ENCODE data around the gene SMYD1.
A peak's percentile ranks its signal among the peaks of the same experiment; 100 is the strongest.

Gene SMYD1

GRCh38 chr2:88060907-88061275 lies 6.7 kb upstream of the SMYD1 start:
- no peak overlapping the region for H2BK5ac ChIP-seq (ENCODE audit: low read depth, low read length, poor library complexity)
- no peak overlapping the region for H2BK12ac ChIP-seq (ENCODE audit: low read length)
- no peaks in the 10 kb centered on the region for H3K79me2 ChIP-seq (ENCODE audit: control insufficient read depth, insufficient read depth, low read length, poor library complexity)
- H2BK120ac ChIP-seq (ENCODE audit: insufficient read depth, low read length, poor library complexity), result no peak overlapping the region
- no peaks in the 10 kb centered on the region for H3K27me3 ChIP-seq (ENCODE audit: insufficient read depth, low read length)
- H3K4ac ChIP-seq (ENCODE audit: low read depth, low read length), result no peak overlapping the region
- no peaks in the 10 kb centered on the region for H3K36me3 ChIP-seq (ENCODE audit: control insufficient read depth in 1 of 2, insufficient read depth in 2 of 2, low read length in 2 of 2)
- no peak overlapping the region for H3K27ac ChIP-seq (ENCODE audit: low read depth, low read length)
- DNase-seq, result no peak
- no peak overlapping the region for H2AK5ac ChIP-seq (ENCODE audit: low read length)
- no peak overlapping the region for H3K18ac ChIP-seq (ENCODE audit: low read length)
- H3K4me1 ChIP-seq (ENCODE audit: control insufficient read depth in 1 of 2, insufficient read depth in 2 of 2, low read length in 2 of 2), result peaks cover 2 to 5% of the 10 kb centered on the region in 2 experiments
- H3K79me1 ChIP-seq (ENCODE audit: low read length), result no peaks in the 10 kb centered on the region
- H3K4me2 ChIP-seq (ENCODE audit: low read length), result no peak overlapping the region
- no peak overlapping the region for H4K12ac ChIP-seq (ENCODE audit: low read depth, low read length)
- WGBS (ENCODE audit: extremely low coverage, insufficient coverage, insufficient read length), result no CpG with 5 or more reads among the region's 2 CpGs
- no peak overlapping the region for H4K91ac ChIP-seq (ENCODE audit: low read depth, low read length)
- H4K8ac ChIP-seq (ENCODE audit: low read depth, low read length), result no peak overlapping the region
- no peak overlapping the region for H3K4me3 ChIP-seq (ENCODE audit: low read depth, low read length)
- no peaks in the 10 kb centered on the region for H3K9me3 ChIP-seq (ENCODE audit: insufficient read depth, low read depth, low read length)
- H3K14ac ChIP-seq (ENCODE audit: low read length), result no peak overlapping the region
- no peak overlapping the region for H3K9ac ChIP-seq (ENCODE audit: low read length)
- H3K23ac ChIP-seq (ENCODE audit: low read length), result no peak overlapping the region
- H2AFZ ChIP-seq (ENCODE audit: insufficient read depth, low read length, poor library complexity), result no peak overlapping the region

GRCh38 chr2:88061295-88061694 lies 6.3 kb upstream of the SMYD1 start:
- Histone ChIP-seq H3K9me3 (ENCODE audit: insufficient read depth, low read depth, low read length) (no peaks in the 10 kb centered on the region), H3K9ac (ENCODE audit: low read length) (no peak overlapping the region), H3K18ac (ENCODE audit: low read length) (no peak overlapping the region), H3K79me1 (ENCODE audit: low read length) (no peaks in the 10 kb centered on the region), H4K91ac (ENCODE audit: low read depth, low read length) (no peak overlapping the region), H2BK120ac (ENCODE audit: insufficient read depth, low read length, poor library complexity) (no peak overlapping the region), H3K14ac (ENCODE audit: low read length) (no peak overlapping the region), H2AFZ (ENCODE audit: insufficient read depth, low read length, poor library complexity) (no peak overlapping the region), H3K23ac (ENCODE audit: low read length) (no peak overlapping the region), H3K4me2 (ENCODE audit: low read length) (no peak overlapping the region), H3K27me3 (ENCODE audit: insufficient read depth, low read length) (no peaks in the 10 kb centered on the region), H3K36me3 (ENCODE audit: control insufficient read depth in 1 of 2, insufficient read depth in 2 of 2, low read length in 2 of 2) (no peaks in the 10 kb centered on the region), H2BK12ac (ENCODE audit: low read length) (no peak overlapping the region), H3K27ac (ENCODE audit: low read depth, low read length) (no peak overlapping the region), H2AK5ac (ENCODE audit: low read length) (no peak overlapping the region), H4K12ac (ENCODE audit: low read depth, low read length) (no peak overlapping the region), H3K4me3 (ENCODE audit: low read depth, low read length) (no peak overlapping the region), H3K79me2 (ENCODE audit: control insufficient read depth, insufficient read depth, low read length, poor library complexity) (no peaks in the 10 kb centered on the region), H3K4me1 (ENCODE audit: control insufficient read depth in 1 of 2, insufficient read depth in 2 of 2, low read length in 2 of 2) (peaks cover 0 to 1% of the 10 kb centered on the region in 2 experiments), H4K8ac (ENCODE audit: low read depth, low read length) (no peak overlapping the region), H2BK5ac (ENCODE audit: low read depth, low read length, poor library complexity) (no peak overlapping the region), H3K4ac (ENCODE audit: low read depth, low read length) (no peak overlapping the region)
- WGBS (ENCODE audit: extremely low coverage, insufficient coverage, insufficient read length), result no CpG with 5 or more reads among the region's 3 CpGs
- no peak for DNase-seq

- peak overlapping the region; percentile 73 for H3K27ac ChIP-seq (ENCODE audit: low read depth, low read length)
- no peaks in the 10 kb centered on the region for H3K27me3 ChIP-seq (ENCODE audit: insufficient read depth, low read length)
- H3K9me3 ChIP-seq (ENCODE audit: insufficient read depth, low read depth, low read length), result no peaks in the 10 kb centered on the region
- H3K18ac ChIP-seq (ENCODE audit: low read length), result no peak overlapping the region
- DNase-seq, result peak; percentile 46 to 68
- H3K36me3 ChIP-seq (ENCODE audit: control insufficient read depth in 1 of 2, insufficient read depth in 2 of 2, low read length in 2 of 2), result no peaks in the 10 kb centered on the region
- no peak overlapping the region for H2BK12ac ChIP-seq (ENCODE audit: low read length)
- H3K4ac ChIP-seq (ENCODE audit: low read depth, low read length), result no peak overlapping the region
- WGBS (ENCODE audit: extremely low coverage, insufficient coverage, insufficient read length), result no CpG with 5 or more reads among the region's 4 CpGs
- no peak overlapping the region for H3K4me3 ChIP-seq (ENCODE audit: low read depth, low read length)
- no peak overlapping the region for H3K9ac ChIP-seq (ENCODE audit: low read length)
- H2AK5ac ChIP-seq (ENCODE audit: low read length), result no peak overlapping the region
- H2BK5ac ChIP-seq (ENCODE audit: low read depth, low read length, poor library complexity), result no peak overlapping the region
- peaks cover 5 to 15% of the 10 kb centered on the region in 2 experiments for H3K4me1 ChIP-seq (ENCODE audit: control insufficient read depth in 1 of 2, insufficient read depth in 2 of 2, low read length in 2 of 2)
- peak overlapping the region; percentile 51 for H3K4me2 ChIP-seq (ENCODE audit: low read length)
- no peak overlapping the region for H4K12ac ChIP-seq (ENCODE audit: low read depth, low read length)
- no peak overlapping the region for H3K14ac ChIP-seq (ENCODE audit: low read length)
- H4K91ac ChIP-seq (ENCODE audit: low read depth, low read length), result no peak overlapping the region
- H3K23ac ChIP-seq (ENCODE audit: low read length), result no peak overlapping the region
- no peak overlapping the region for H2AFZ ChIP-seq (ENCODE audit: insufficient read depth, low read length, poor library complexity)
- H3K79me1 ChIP-seq (ENCODE audit: low read length), result peaks cover 8% of the 10 kb centered on the region
- no peak overlapping the region for H2BK120ac ChIP-seq (ENCODE audit: insufficient read depth, low read length, poor library complexity)
- H3K79me2 ChIP-seq (ENCODE audit: control insufficient read depth, insufficient read depth, low read length, poor library complexity), result no peaks in the 10 kb centered on the region
- H4K8ac ChIP-seq (ENCODE audit: low read depth, low read length), result no peak overlapping the region
These were observed 1.1 kb upstream of the SMYD1 start for GRCh38 chr2:88066543-88066942.

- no peak overlapping the region for H3K23ac ChIP-seq (ENCODE audit: low read length)
- H3K14ac ChIP-seq (ENCODE audit: low read length), result peak overlapping the region; percentile 30
- H3K79me1 ChIP-seq (ENCODE audit: low read length), result peaks cover 8% of the 10 kb centered on the region
- peak overlapping the region; percentile 49 for H3K4me2 ChIP-seq (ENCODE audit: low read length)
- no peak overlapping the region for H2BK12ac ChIP-seq (ENCODE audit: low read length)
- peaks cover 5 to 15% of the 10 kb centered on the region in 2 experiments for H3K4me1 ChIP-seq (ENCODE audit: control insufficient read depth in 1 of 2, insufficient read depth in 2 of 2, low read length in 2 of 2)
- peak overlapping the region; percentile 11 for H2BK5ac ChIP-seq (ENCODE audit: low read depth, low read length, poor library complexity)
- peak overlapping the region; percentile 30 for H3K27ac ChIP-seq (ENCODE audit: low read depth, low read length)
- DNase-seq, result no peak
- no peak overlapping the region for H3K9ac ChIP-seq (ENCODE audit: low read length)
- no peak overlapping the region for H4K12ac ChIP-seq (ENCODE audit: low read depth, low read length)
- no peaks in the 10 kb centered on the region for H3K36me3 ChIP-seq (ENCODE audit: control insufficient read depth in 1 of 2, insufficient read depth in 2 of 2, low read length in 2 of 2)
- no peak overlapping the region for H3K4ac ChIP-seq (ENCODE audit: low read depth, low read length)
- H3K18ac ChIP-seq (ENCODE audit: low read length), result no peak overlapping the region
- H2AFZ ChIP-seq (ENCODE audit: insufficient read depth, low read length, poor library complexity), result no peak overlapping the region
- no peaks in the 10 kb centered on the region for H3K27me3 ChIP-seq (ENCODE audit: insufficient read depth, low read length)
- peak overlapping the region; percentile 22 for H4K8ac ChIP-seq (ENCODE audit: low read depth, low read length)
- no peaks in the 10 kb centered on the region for H3K9me3 ChIP-seq (ENCODE audit: insufficient read depth, low read depth, low read length)
- peak overlapping the region; percentile 59 for H2BK120ac ChIP-seq (ENCODE audit: insufficient read depth, low read length, poor library complexity)
- no peak overlapping the region for H2AK5ac ChIP-seq (ENCODE audit: low read length)
- peak overlapping the region; percentile 70 for H4K91ac ChIP-seq (ENCODE audit: low read depth, low read length)
- no CpG with 5 or more reads among the region's 5 CpGs for WGBS (ENCODE audit: extremely low coverage, insufficient coverage, insufficient read length)
- H3K4me3 ChIP-seq (ENCODE audit: low read depth, low read length), result no peak overlapping the region
- H3K79me2 ChIP-seq (ENCODE audit: control insufficient read depth, insufficient read depth, low read length, poor library complexity), result no peaks in the 10 kb centered on the region
These were observed 436 bp upstream of the SMYD1 start for GRCh38 chr2:88067189-88067588.
